ENCODE results near the gene DDR2. TPM values are rescaled to one million over a fixed set of nuclear protein-coding genes. Genes with fewer than 3 reads are reported as not detected.

DDR2 gene
- total and polyA plus RNA-seq, 3 experiments from 2014 or later: 0.09 to 0.20 (median 0.13) TPM

GRCh38 chr1:162654915-162655620 is 22.8 kb downstream of the DDR2 start:
- CTCF ChIA-PET: no interaction called here
- H3K36me3 Mint-ChIP-seq: no peaks in the 10 kb centered on the region
- POLR2A ChIA-PET: no interaction called here
- H3K9me3 ChIP-seq (ENCODE audit: low read length): no peaks in the 10 kb centered on the region
- H3K4me1 Mint-ChIP-seq: no peaks in the 10 kb centered on the region
- no peak overlapping the region for H3K4me3 Mint-ChIP-seq
- no peaks in the 10 kb centered on the region for H3K27me3 ChIP-seq (ENCODE audit: insufficient read depth, low read length, poor library complexity, severe bottlenecking)
- H3K27ac ChIP-seq (ENCODE audit: low read depth, low read length): no peak overlapping the region
- no peaks in the 10 kb centered on the region for H3K4me1 ChIP-seq (ENCODE audit: insufficient read depth, low read length)
- H3K27ac Mint-ChIP-seq: no peak overlapping the region
- peaks cover 9 to 29% of the 10 kb centered on the region in 2 donors for H3K27me3 Mint-ChIP-seq
- no peak for DNase-seq
- H3K36me3 ChIP-seq (ENCODE audit: insufficient read depth, low read length): no peaks in the 10 kb centered on the region
- H3K4me3 ChIP-seq (ENCODE audit: low read length): no peak overlapping the region
- H3K9me3 Mint-ChIP-seq: no peaks in the 10 kb centered on the region

GRCh38 chr1:162656266-162656665 is 24.0 kb downstream of the DDR2 start:
- Histone ChIP-seq H3K27me3 (ENCODE audit: insufficient read depth, low read length, poor library complexity, severe bottlenecking) (no peaks in the 10 kb centered on the region), H3K4me1 (ENCODE audit: insufficient read depth, low read length) (no peaks in the 10 kb centered on the region), H3K4me3 (ENCODE audit: low read length) (no peak overlapping the region), H3K36me3 (ENCODE audit: insufficient read depth, low read length) (no peaks in the 10 kb centered on the region), H3K9me3 (ENCODE audit: low read length) (no peaks in the 10 kb centered on the region), H3K27ac (ENCODE audit: low read depth, low read length) (no peak overlapping the region)
- Mint-ChIP-seq H3K4me1 (no peaks in the 10 kb centered on the region), H3K4me3 (no peak overlapping the region), H3K36me3 (no peaks in the 10 kb centered on the region), H3K27ac (no peak overlapping the region), H3K9me3 (no peaks in the 10 kb centered on the region), H3K27me3 (peaks cover 8 to 23% of the 10 kb centered on the region in 2 donors)
- no peak for DNase-seq
- ChIA-PET CTCF (no interaction called here), POLR2A (no interaction called here)

- DNase-seq: no peak
- no peak overlapping the region for H3K4me3 Mint-ChIP-seq
- H3K36me3 Mint-ChIP-seq: no peaks in the 10 kb centered on the region
- H3K27ac Mint-ChIP-seq: no peak overlapping the region
- no peaks in the 10 kb centered on the region for H3K27me3 ChIP-seq (ENCODE audit: insufficient read depth, low read length, poor library complexity, severe bottlenecking)
- peaks cover 8 to 22% of the 10 kb centered on the region in 2 donors for H3K27me3 Mint-ChIP-seq
- ChIA-PET POLR2A (no interaction called here), CTCF (interaction anchor here (1.7 kb wide), 1 partner anchor 16 kb away, joined by 4 read pairs; no protein-coding TSS in a partner anchor)
- no peaks in the 10 kb centered on the region for H3K9me3 ChIP-seq (ENCODE audit: low read length)
- H3K9me3 Mint-ChIP-seq: no peaks in the 10 kb centered on the region
- H3K4me1 ChIP-seq (ENCODE audit: insufficient read depth, low read length): no peaks in the 10 kb centered on the region
- no peak overlapping the region for H3K27ac ChIP-seq (ENCODE audit: low read depth, low read length)
- H3K4me3 ChIP-seq (ENCODE audit: low read length): no peak overlapping the region
- H3K36me3 ChIP-seq (ENCODE audit: insufficient read depth, low read length): no peaks in the 10 kb centered on the region
- H3K4me1 Mint-ChIP-seq: no peaks in the 10 kb centered on the region
These were observed 28.3 kb downstream of the DDR2 start for GRCh38 chr1:162660574-162660973.

GRCh38 chr1:162661336-162661735 is 29.1 kb downstream of the DDR2 start:
- CTCF ChIA-PET: interaction anchor here (1.7 kb wide), 1 partner anchor 15 kb away, joined by 4 read pairs; no protein-coding TSS in a partner anchor

GRCh38 chr1:162662013-162662412 is 29.7 kb downstream of the DDR2 start:
- H3K9me3 ChIP-seq (ENCODE audit: low read length): no peaks in the 10 kb centered on the region
- no peak overlapping the region for H3K27ac Mint-ChIP-seq
- no peaks in the 10 kb centered on the region for H3K36me3 ChIP-seq (ENCODE audit: insufficient read depth, low read length)
- no peaks in the 10 kb centered on the region for H3K27me3 ChIP-seq (ENCODE audit: insufficient read depth, low read length, poor library complexity, severe bottlenecking)
- CTCF ChIA-PET: interaction anchor here (1.7 kb wide), 1 partner anchor 15 kb away, joined by 4 read pairs; no protein-coding TSS in a partner anchor
- no peak overlapping the region for H3K4me3 ChIP-seq (ENCODE audit: low read length)
- H3K4me3 Mint-ChIP-seq: no peak overlapping the region
- no peaks in the 10 kb centered on the region for H3K4me1 Mint-ChIP-seq
- POLR2A ChIA-PET: no interaction called here
- H3K27ac ChIP-seq (ENCODE audit: low read depth, low read length): no peak overlapping the region
- DNase-seq: no peak
- H3K4me1 ChIP-seq (ENCODE audit: insufficient read depth, low read length): no peaks in the 10 kb centered on the region
- no peaks in the 10 kb centered on the region for H3K36me3 Mint-ChIP-seq
- peaks cover 8 to 30% of the 10 kb centered on the region in 2 donors for H3K27me3 Mint-ChIP-seq
- H3K9me3 Mint-ChIP-seq: no peaks in the 10 kb centered on the region

More at GRCh38 chr1:162661336-162661735, 29.1 kb downstream of the DDR2 start:
- Histone ChIP-seq H3K4me1 (ENCODE audit: insufficient read depth, low read length) (no peaks in the 10 kb centered on the region), H3K4me3 (ENCODE audit: low read length) (no peak overlapping the region), H3K27ac (ENCODE audit: low read depth, low read length) (no peak overlapping the region), H3K36me3 (ENCODE audit: insufficient read depth, low read length) (no peaks in the 10 kb centered on the region), H3K27me3 (ENCODE audit: insufficient read depth, low read length, poor library complexity, severe bottlenecking) (no peaks in the 10 kb centered on the region), H3K9me3 (ENCODE audit: low read length) (no peaks in the 10 kb centered on the region)
- no peak overlapping the region for H3K27ac Mint-ChIP-seq
- no peaks in the 10 kb centered on the region for H3K4me1 Mint-ChIP-seq
- no peak for DNase-seq
- no peak overlapping the region for H3K4me3 Mint-ChIP-seq
- no peaks in the 10 kb centered on the region for H3K36me3 Mint-ChIP-seq
- POLR2A ChIA-PET: no interaction called here
- no peaks in the 10 kb centered on the region for H3K9me3 Mint-ChIP-seq
- H3K27me3 Mint-ChIP-seq: peaks cover 8 to 30% of the 10 kb centered on the region in 2 donors

GRCh38 chr1:162663086-162663485 is 30.8 kb downstream of the DDR2 start:
- POLR2A ChIA-PET: no interaction called here
- H3K36me3 Mint-ChIP-seq: no peaks in the 10 kb centered on the region
- H3K4me3 Mint-ChIP-seq: no peak overlapping the region
- Histone ChIP-seq H3K36me3 (ENCODE audit: insufficient read depth, low read length) (no peaks in the 10 kb centered on the region), H3K4me1 (ENCODE audit: insufficient read depth, low read length) (no peaks in the 10 kb centered on the region), H3K27me3 (ENCODE audit: insufficient read depth, low read length, poor library complexity, severe bottlenecking) (no peaks in the 10 kb centered on the region), H3K27ac (ENCODE audit: low read depth, low read length) (no peak overlapping the region), H3K4me3 (ENCODE audit: low read length) (no peak overlapping the region), H3K9me3 (ENCODE audit: low read length) (no peaks in the 10 kb centered on the region)
- no peaks in the 10 kb centered on the region for H3K4me1 Mint-ChIP-seq
- H3K27ac Mint-ChIP-seq: no peak overlapping the region
- no peak for DNase-seq
- CTCF ChIA-PET: no interaction called here
- no peaks in the 10 kb centered on the region for H3K9me3 Mint-ChIP-seq
- H3K27me3 Mint-ChIP-seq: peaks cover 8 to 21% of the 10 kb centered on the region in 2 donors

- CTCF ChIA-PET: no interaction called here
- POLR2A ChIA-PET: no interaction called here
These were observed 31.4 kb downstream of the DDR2 start for GRCh38 chr1:162663589-162664106.

GRCh38 chr1:162666006-162666645 is 33.9 kb downstream of the DDR2 start:
- no peak for DNase-seq
- Mint-ChIP-seq H3K27me3 (peaks cover 0 to 13% of the 10 kb centered on the region in 2 donors), H3K9me3 (no peaks in the 10 kb centered on the region), H3K4me3 (no peak overlapping the region), H3K4me1 (no peaks in the 10 kb centered on the region), H3K36me3 (no peaks in the 10 kb centered on the region), H3K27ac (no peak overlapping the region)
- H3K9me3 ChIP-seq (ENCODE audit: low read length): no peaks in the 10 kb centered on the region
- no peaks in the 10 kb centered on the region for H3K36me3 ChIP-seq (ENCODE audit: insufficient read depth, low read length)
- H3K27ac ChIP-seq (ENCODE audit: low read depth, low read length): no peak overlapping the region
- no peaks in the 10 kb centered on the region for H3K27me3 ChIP-seq (ENCODE audit: insufficient read depth, low read length, poor library complexity, severe bottlenecking)
- ChIA-PET CTCF (no interaction called here), POLR2A (no interaction called here)
- H3K4me3 ChIP-seq (ENCODE audit: low read length): no peak overlapping the region
- H3K4me1 ChIP-seq (ENCODE audit: insufficient read depth, low read length): no peaks in the 10 kb centered on the region

More at GRCh38 chr1:162663589-162664106, 31.4 kb downstream of the DDR2 start:
- Mint-ChIP-seq H3K9me3 (no peaks in the 10 kb centered on the region), H3K36me3 (no peaks in the 10 kb centered on the region), H3K27me3 (peaks cover 8 to 19% of the 10 kb centered on the region in 2 donors), H3K4me1 (no peaks in the 10 kb centered on the region), H3K4me3 (no peak overlapping the region), H3K27ac (no peak overlapping the region)
- no peaks in the 10 kb centered on the region for H3K4me1 ChIP-seq (ENCODE audit: insufficient read depth, low read length)
- no peaks in the 10 kb centered on the region for H3K9me3 ChIP-seq (ENCODE audit: low read length)
- H3K27me3 ChIP-seq (ENCODE audit: insufficient read depth, low read length, poor library complexity, severe bottlenecking): no peaks in the 10 kb centered on the region
- H3K27ac ChIP-seq (ENCODE audit: low read depth, low read length): no peak overlapping the region
- H3K36me3 ChIP-seq (ENCODE audit: insufficient read depth, low read length): no peaks in the 10 kb centered on the region
- H3K4me3 ChIP-seq (ENCODE audit: low read length): no peak overlapping the region
- DNase-seq: no peak
